ENCODE data around the gene RFX5.

RFX5 gene

GRCh38 chr1:151311589-151312331 lies 35.3 kb downstream of the RFX5 start:
- DNase-seq: peak; percentile 77
- Histone ChIP-seq H3K4me3 (ENCODE audit: low read depth, low read length) (no peak overlapping the region), H3K9me3 (no peaks in the 10 kb centered on the region), H3K27me3 (no peaks in the 10 kb centered on the region), H3K36me3 (peaks cover 54% of the 10 kb centered on the region), H3K4me1 (peaks cover 15% of the 10 kb centered on the region)
- TF ChIP-seq CTCF (IDR thresholded peaks at IDR 0.05; ENCODE audit: low read depth, low read length): no peak

- no peaks in the 10 kb centered on the region for H3K9me3 ChIP-seq
- no peaks in the 10 kb centered on the region for H3K27me3 ChIP-seq
- no peak for DNase-seq
- TF ChIP-seq CTCF (IDR thresholded peaks at IDR 0.05; ENCODE audit: low read depth, low read length): no peak
- no peak overlapping the region for H3K4me3 ChIP-seq (ENCODE audit: low read depth, low read length)
- H3K36me3 ChIP-seq: peaks cover 58% of the 10 kb centered on the region
- peaks cover 15% of the 10 kb centered on the region for H3K4me1 ChIP-seq
Measured at GRCh38 chr1:151311011-151311410, 36.0 kb downstream of the RFX5 start.

GRCh38 chr1:151309811-151310323 lies 37.2 kb downstream of the RFX5 start:
- Histone ChIP-seq H3K9me3 (no peaks in the 10 kb centered on the region), H3K4me1 (peaks cover 15% of the 10 kb centered on the region), H3K4me3 (ENCODE audit: low read depth, low read length) (no peak overlapping the region), H3K27me3 (no peaks in the 10 kb centered on the region), H3K36me3 (peaks cover 60% of the 10 kb centered on the region)
- DNase-seq: peak; percentile 56
- TF ChIP-seq CTCF (IDR thresholded peaks at IDR 0.05; ENCODE audit: low read depth, low read length): no peak

GRCh38 chr1:151294742-151295462 lies 52.1 kb downstream of the RFX5 start:
- peaks cover 65% of the 10 kb centered on the region for H3K36me3 ChIP-seq
- H3K9me3 ChIP-seq: no peaks in the 10 kb centered on the region
- no peaks in the 10 kb centered on the region for H3K27me3 ChIP-seq
- DNase-seq: no peak
- no peak overlapping the region for H3K4me3 ChIP-seq (ENCODE audit: low read depth, low read length)
- no peak for TF ChIP-seq CTCF (IDR thresholded peaks at IDR 0.05; ENCODE audit: low read depth, low read length)
- no peaks in the 10 kb centered on the region for H3K4me1 ChIP-seq

GRCh38 chr1:151293093-151293492 lies 54.0 kb downstream of the RFX5 start:
- TF ChIP-seq CTCF (IDR thresholded peaks at IDR 0.05; ENCODE audit: low read depth, low read length): no peak
- no peaks in the 10 kb centered on the region for H3K27me3 ChIP-seq

More at GRCh38 chr1:151293093-151293492, 54.0 kb downstream of the RFX5 start:
- DNase-seq: no peak
- peaks cover 60% of the 10 kb centered on the region for H3K36me3 ChIP-seq
- H3K9me3 ChIP-seq: no peaks in the 10 kb centered on the region
- no peaks in the 10 kb centered on the region for H3K4me1 ChIP-seq
- H3K4me3 ChIP-seq (ENCODE audit: low read depth, low read length): no peak overlapping the region

Data from BE2C (cell line).